NT2/D1 (cell line): ENCODE data around the gene RPL5.

Experiments
- DNase-seq: peaks from one replicate; pipeline ENCODE4 v3.0.0-alpha.2; 2011; ENCODE audit warnings: low read depth, low spot score
- H3K27me3 ChIP-seq: 2 replicates; pipeline ENCODE4 v1.6.0; 2011; ENCODE audit warnings: mild to moderate bottlenecking; ENCODE audit not compliant: insufficient read length, insufficient read depth
- H3K36me3 ChIP-seq: 2 replicates; pipeline ENCODE4 v1.6.1; 2011; ENCODE audit warnings: mild to moderate bottlenecking, low read length, mixed read lengths; ENCODE audit not compliant: insufficient read depth, insufficient read length
- H3K4me1 ChIP-seq: 2 replicates; pipeline ENCODE4 v1.5.1; 2011; ENCODE audit not compliant: insufficient read depth, insufficient read length
- H3K4me3 ChIP-seq: 2 replicates; pipeline ENCODE4 v1.5.1; 2011; ENCODE audit warnings: low read depth; ENCODE audit not compliant: insufficient read length
- H3K9ac ChIP-seq: 2 replicates; pipeline ENCODE4 v1.6.0; 2011; ENCODE audit warnings: low read depth; ENCODE audit not compliant: insufficient read length
- H3K9me3 ChIP-seq: 2 replicates; pipeline ENCODE4 v1.5.1; 2011; ENCODE audit warnings: mild to moderate bottlenecking, low read length; ENCODE audit not compliant: insufficient read depth
- SUZ12 ChIP-seq: IDR thresholded peaks from 2 replicates; pipeline ENCODE4 v1.6.1; 2011; ENCODE audit not compliant: insufficient read length, insufficient read depth; ENCODE audit errors: extremely low read depth
- YY1 ChIP-seq: IDR thresholded peaks from 2 replicates; pipeline ENCODE4 v1.6.1; 2011; ENCODE audit not compliant: insufficient read length, insufficient read depth
- ZNF274 ChIP-seq: IDR thresholded peaks from 2 replicates; pipeline ENCODE4 v1.6.1; 2011; ENCODE audit warnings: mild to moderate bottlenecking, low read depth, low read length

Gene RPL5

GRCh38 chr1:92883297-92883696 is 51.5 kb downstream of the RPL5 start:
- Histone ChIP-seq H3K36me3 (no peaks in the 10 kb centered on the region), H3K4me1 (no peaks in the 10 kb centered on the region), H3K9me3 (no peaks in the 10 kb centered on the region), H3K9ac (no peak overlapping the region), H3K27me3 (no peaks in the 10 kb centered on the region), H3K4me3 (no peak overlapping the region)
- TF ChIP-seq YY1, result no peak
- TF ChIP-seq SUZ12, result no peak
- TF ChIP-seq ZNF274, result no peak
- no peak for DNase-seq

- H3K4me1 ChIP-seq, result no peaks in the 10 kb centered on the region
- H3K4me3 ChIP-seq, result no peak overlapping the region
- H3K36me3 ChIP-seq, result no peaks in the 10 kb centered on the region
- 0 out of 2 replicates have a peak, but pooled peaks cover 2% of the 10 kb centered on the region for H3K9me3 ChIP-seq
- H3K27me3 ChIP-seq, result no peaks in the 10 kb centered on the region
- no peak for DNase-seq
- TF ChIP-seq ZNF274 (no peak), SUZ12 (no peak), YY1 (no peak)
- no peak overlapping the region for H3K9ac ChIP-seq
Observed at GRCh38 chr1:92884195-92884594, 52.4 kb downstream of the RPL5 start.

- Histone ChIP-seq H3K27me3 (no peaks in the 10 kb centered on the region), H3K9ac (no peak overlapping the region), H3K4me3 (no peak overlapping the region), H3K4me1 (no peaks in the 10 kb centered on the region), H3K9me3 (peaks cover 19% of the 10 kb centered on the region), H3K36me3 (no peaks in the 10 kb centered on the region)
- no peak for TF ChIP-seq YY1
- TF ChIP-seq ZNF274, result no peak
- no peak for DNase-seq
Observed at GRCh38 chr1:92886886-92887419, 55.1 kb downstream of the RPL5 start.

GRCh38 chr1:92887465-92887864 is 55.6 kb downstream of the RPL5 start:
- Histone ChIP-seq H3K36me3 (no peaks in the 10 kb centered on the region), H3K4me3 (no peak overlapping the region), H3K9ac (no peak overlapping the region), H3K4me1 (no peaks in the 10 kb centered on the region), H3K27me3 (no peaks in the 10 kb centered on the region), H3K9me3 (peaks cover 19% of the 10 kb centered on the region)
- TF ChIP-seq ZNF274 (no peak), SUZ12 (no peak), YY1 (no peak)
- DNase-seq, result no peak
